Neural cell (in vitro differentiated cells): ENCODE data around the gene WDR36.

Source experiments
- EP300 ChIP-seq: fragments of 450-650 bp; conservative IDR thresholded peaks from 2 replicates; pipeline ENCODE4 v1.6.1; 2014; ENCODE audit warnings: antibody characterized with exemption, mild to moderate bottlenecking, moderate library complexity; ENCODE audit not compliant: poor library complexity, severe bottlenecking
- EZH2 ChIP-seq: fragments of 200-600, 300-800 bp; shearing (Covaris generic), sonication (generic); IDR thresholded peaks from 2 replicates; pipeline ENCODE4 v1.6.1; 2014; ENCODE audit warnings: antibody characterized with exemption, low read length, borderline replicate concordance, mild to moderate bottlenecking; ENCODE audit not compliant: insufficient read depth, poor library complexity, severe bottlenecking
- MXI1 ChIP-seq: fragments of 450-650 bp; conservative IDR thresholded peaks from 2 replicates; pipeline ENCODE4 v1.6.1; 2014; ENCODE audit warnings: antibody characterized with exemption, mild to moderate bottlenecking; ENCODE audit not compliant: poor library complexity, severe bottlenecking
- POLR2AphosphoS5 ChIP-seq: IDR thresholded peaks from 2 replicates; pipeline ENCODE4 v1.6.1; 2012
- RAD21 ChIP-seq: fragments of 450-650 bp; conservative IDR thresholded peaks from 2 replicates; pipeline ENCODE4 v1.6.1; 2014; ENCODE audit warnings: antibody characterized with exemption, mild to moderate bottlenecking, moderate library complexity
- SMC3 ChIP-seq: fragments of 450-650 bp; conservative IDR thresholded peaks from 2 replicates; pipeline ENCODE4 v1.6.1; 2014; ENCODE audit warnings: antibody characterized with exemption, mild to moderate bottlenecking, moderate library complexity; ENCODE audit not compliant: poor library complexity
- TF ChIP-seq, protein P1 (sequence below): IDR thresholded peaks from 2 replicates; pipeline ENCODE4 v1.6.1; 2012; ENCODE audit warnings: borderline replicate concordance
- TF ChIP-seq, protein P2 (sequence below): fragments of 450-650 bp; IDR thresholded peaks from 2 replicates; pipeline ENCODE4 v1.5.1; 2014; ENCODE audit warnings: antibody characterized with exemption, mild to moderate bottlenecking, moderate library complexity; ENCODE audit not compliant: poor library complexity, severe bottlenecking

DNA sequence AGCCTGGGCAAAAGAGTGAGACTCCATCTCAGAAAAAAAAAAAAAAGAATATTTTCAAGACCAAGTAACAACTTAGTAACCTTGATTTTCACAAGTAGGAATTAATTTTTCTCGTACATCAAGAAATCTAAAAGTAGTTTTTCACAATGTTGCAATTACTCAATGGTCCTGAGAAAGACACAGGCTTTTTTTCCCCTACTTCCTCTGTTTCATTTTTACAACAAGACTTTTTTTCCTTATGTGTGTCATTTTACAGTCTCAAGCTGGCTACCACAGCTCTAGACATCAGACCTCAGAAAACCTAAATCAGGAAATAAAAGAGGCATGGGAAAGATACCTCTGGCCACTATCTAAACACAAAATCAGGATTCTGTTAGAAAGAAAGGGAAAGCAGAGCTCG, 45.9 kb downstream of the WDR36 start:
- TF ChIP-seq, protein P1, sequence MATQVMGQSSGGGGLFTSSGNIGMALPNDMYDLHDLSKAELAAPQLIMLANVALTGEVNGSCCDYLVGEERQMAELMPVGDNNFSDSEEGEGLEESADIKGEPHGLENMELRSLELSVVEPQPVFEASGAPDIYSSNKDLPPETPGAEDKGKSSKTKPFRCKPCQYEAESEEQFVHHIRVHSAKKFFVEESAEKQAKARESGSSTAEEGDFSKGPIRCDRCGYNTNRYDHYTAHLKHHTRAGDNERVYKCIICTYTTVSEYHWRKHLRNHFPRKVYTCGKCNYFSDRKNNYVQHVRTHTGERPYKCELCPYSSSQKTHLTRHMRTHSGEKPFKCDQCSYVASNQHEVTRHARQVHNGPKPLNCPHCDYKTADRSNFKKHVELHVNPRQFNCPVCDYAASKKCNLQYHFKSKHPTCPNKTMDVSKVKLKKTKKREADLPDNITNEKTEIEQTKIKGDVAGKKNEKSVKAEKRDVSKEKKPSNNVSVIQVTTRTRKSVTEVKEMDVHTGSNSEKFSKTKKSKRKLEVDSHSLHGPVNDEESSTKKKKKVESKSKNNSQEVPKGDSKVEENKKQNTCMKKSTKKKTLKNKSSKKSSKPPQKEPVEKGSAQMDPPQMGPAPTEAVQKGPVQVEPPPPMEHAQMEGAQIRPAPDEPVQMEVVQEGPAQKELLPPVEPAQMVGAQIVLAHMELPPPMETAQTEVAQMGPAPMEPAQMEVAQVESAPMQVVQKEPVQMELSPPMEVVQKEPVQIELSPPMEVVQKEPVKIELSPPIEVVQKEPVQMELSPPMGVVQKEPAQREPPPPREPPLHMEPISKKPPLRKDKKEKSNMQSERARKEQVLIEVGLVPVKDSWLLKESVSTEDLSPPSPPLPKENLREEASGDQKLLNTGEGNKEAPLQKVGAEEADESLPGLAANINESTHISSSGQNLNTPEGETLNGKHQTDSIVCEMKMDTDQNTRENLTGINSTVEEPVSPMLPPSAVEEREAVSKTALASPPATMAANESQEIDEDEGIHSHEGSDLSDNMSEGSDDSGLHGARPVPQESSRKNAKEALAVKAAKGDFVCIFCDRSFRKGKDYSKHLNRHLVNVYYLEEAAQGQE, result no peak
- TF ChIP-seq, protein P2, sequence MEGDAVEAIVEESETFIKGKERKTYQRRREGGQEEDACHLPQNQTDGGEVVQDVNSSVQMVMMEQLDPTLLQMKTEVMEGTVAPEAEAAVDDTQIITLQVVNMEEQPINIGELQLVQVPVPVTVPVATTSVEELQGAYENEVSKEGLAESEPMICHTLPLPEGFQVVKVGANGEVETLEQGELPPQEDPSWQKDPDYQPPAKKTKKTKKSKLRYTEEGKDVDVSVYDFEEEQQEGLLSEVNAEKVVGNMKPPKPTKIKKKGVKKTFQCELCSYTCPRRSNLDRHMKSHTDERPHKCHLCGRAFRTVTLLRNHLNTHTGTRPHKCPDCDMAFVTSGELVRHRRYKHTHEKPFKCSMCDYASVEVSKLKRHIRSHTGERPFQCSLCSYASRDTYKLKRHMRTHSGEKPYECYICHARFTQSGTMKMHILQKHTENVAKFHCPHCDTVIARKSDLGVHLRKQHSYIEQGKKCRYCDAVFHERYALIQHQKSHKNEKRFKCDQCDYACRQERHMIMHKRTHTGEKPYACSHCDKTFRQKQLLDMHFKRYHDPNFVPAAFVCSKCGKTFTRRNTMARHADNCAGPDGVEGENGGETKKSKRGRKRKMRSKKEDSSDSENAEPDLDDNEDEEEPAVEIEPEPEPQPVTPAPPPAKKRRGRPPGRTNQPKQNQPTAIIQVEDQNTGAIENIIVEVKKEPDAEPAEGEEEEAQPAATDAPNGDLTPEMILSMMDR, result no peak
- no peak for TF ChIP-seq RAD21
- no peak for TF ChIP-seq EZH2
- TF ChIP-seq EP300, result no peak
- TF ChIP-seq SMC3, result no peak
- TF ChIP-seq POLR2AphosphoS5, result no peak
- no peak for TF ChIP-seq MXI1
